Vagina (tissue), 2 donors: Measurements from ENCODE around the gene PPARD. TPM values are rescaled to one million over a fixed set of nuclear protein-coding genes. Genes with fewer than 3 reads are reported as not detected.

Experiments
- DNase-seq, 2 donors: peaks; one replicate each; pipeline ENCODE4 v3.0.0-alpha.2; 2017; ENCODE audit errors: extremely low spot score in 2 of 2
- H3K27ac ChIP-seq: fragments of 200-600 bp; sonication (generic); one replicate; pipeline ENCODE4 v1.5.1; 2019
- H3K27me3 ChIP-seq: fragments of 200-600 bp; sonication (generic); one replicate; pipeline ENCODE4 v1.5.1; 2019
- H3K36me3 ChIP-seq, 2 donors: fragments of 200-600 bp; sonication (generic); one replicate each; pipeline ENCODE4 v1.5.1; 2017 to 2019
- H3K4me1 ChIP-seq: fragments of 200-600 bp; sonication (generic); one replicate; pipeline ENCODE4 v1.5.1; 2019
- H3K4me3 ChIP-seq, 2 donors: fragments of 200-600 bp; sonication (generic); 1 replicate in 1 of 2; 2 replicates in 1 of 2; pipeline ENCODE4 v1.5.1; 2016 to 2019
- H3K9me3 ChIP-seq: fragments of 200-600 bp; sonication (generic); one replicate; pipeline ENCODE4 v1.5.1; 2019
- CTCF ChIP-seq, 3 experiments: fragments of 450-650 bp in 2 of 3; fragments of 200-600 bp in 1 of 3; sonication (generic) in 1 of 3; IDR thresholded peaks; one replicate each; pipeline ENCODE4 v1.5.1; 2017 to 2019; ENCODE audit warnings: antibody characterized with exemption in 3 of 3, mild to moderate bottlenecking in 2 of 3, moderate library complexity in 2 of 3
- POLR2A ChIP-seq, 2 donors: fragments of 450-650 bp; IDR thresholded peaks; one replicate each; pipeline ENCODE4 v1.6.1; 2017; ENCODE audit warnings: antibody characterized with exemption in 2 of 2, mild to moderate bottlenecking in 2 of 2, moderate library complexity in 2 of 2
- POLR2AphosphoS5 ChIP-seq, 2 donors: sonication (generic); formaldehyde crosslinking; IDR thresholded peaks; one replicate each; pipeline ENCODE4 v1.9.0; 2017; ENCODE audit warnings: antibody characterized with exemption in 2 of 2, mild to moderate bottlenecking in 2 of 2, low read depth in 1 of 2; ENCODE audit not compliant: insufficient read depth in 1 of 2
- intact Hi-C: fragments of 100-400 bp; cut with DNase I; formaldehyde crosslinking; loops from one replicate; pipeline ENCODE4 v1.15.1; 2023
- total RNA-seq: library from RNA; depleted of rRNA; stranded (reverse); fragments of >200 nt; gene quantifications from one replicate; pipeline ENCODE4 v1.2.3, GENCODE V29; 2016

Gene PPARD
- total RNA-seq, 1 donor from 2014 or later: 21.9 TPM

- intact Hi-C loops: no loop called here
- Histone ChIP-seq H3K36me3 (no peaks in the 10 kb centered on the region), H3K4me1 (peaks cover 13% of the 10 kb centered on the region), H3K27me3 (no peaks in the 10 kb centered on the region), H3K4me3 (no peak overlapping the region), H3K9me3 (no peaks in the 10 kb centered on the region), H3K27ac (no peak overlapping the region)
- no peak for DNase-seq
- TF ChIP-seq POLR2AphosphoS5 (IDR thresholded peaks at IDR 0.05; ENCODE audit: insufficient read depth in 1 of 2, low read depth in 1 of 2) (no peak), CTCF (IDR thresholded peaks at IDR 0.05) (no peak), POLR2A (IDR thresholded peaks at IDR 0.05) (no peak)
Measured at GRCh38 chr6:35378261-35378660, 35.9 kb downstream of the PPARD start.

- Histone ChIP-seq H3K27ac (no peak overlapping the region), H3K9me3 (no peaks in the 10 kb centered on the region), H3K4me3 (no peak overlapping the region), H3K4me1 (peaks cover 21% of the 10 kb centered on the region), H3K36me3 (no peaks in the 10 kb centered on the region), H3K27me3 (no peaks in the 10 kb centered on the region)
- intact Hi-C loops: no loop called here
- TF ChIP-seq POLR2A (IDR thresholded peaks at IDR 0.05): no peak
- TF ChIP-seq POLR2AphosphoS5 (IDR thresholded peaks at IDR 0.05; ENCODE audit: insufficient read depth in 1 of 2, low read depth in 1 of 2): no peak
- no peak for TF ChIP-seq CTCF (IDR thresholded peaks at IDR 0.05)
- no peak for DNase-seq
Measured at GRCh38 chr6:35381132-35381531, 38.8 kb downstream of the PPARD start.

- H3K27ac ChIP-seq: no peak overlapping the region
- peaks cover 21% of the 10 kb centered on the region for H3K4me1 ChIP-seq
- no peaks in the 10 kb centered on the region for H3K36me3 ChIP-seq
- no peak overlapping the region for H3K4me3 ChIP-seq
- H3K27me3 ChIP-seq: no peaks in the 10 kb centered on the region
- DNase-seq: no peak
- TF ChIP-seq POLR2AphosphoS5 (IDR thresholded peaks at IDR 0.05; ENCODE audit: insufficient read depth in 1 of 2, low read depth in 1 of 2): no peak
- TF ChIP-seq POLR2A (IDR thresholded peaks at IDR 0.05): no peak
- intact Hi-C loops: no loop called here
- no peaks in the 10 kb centered on the region for H3K9me3 ChIP-seq
Measured at GRCh38 chr6:35382015-35382414, 39.7 kb downstream of the PPARD start.

GRCh38 chr6:35385457-35386202, 43.3 kb downstream of the PPARD start:
- intact Hi-C loops: no loop called here
- H3K9me3 ChIP-seq: no peaks in the 10 kb centered on the region
- peaks cover 26% of the 10 kb centered on the region for H3K4me1 ChIP-seq
- H3K27me3 ChIP-seq: no peaks in the 10 kb centered on the region
- no peak overlapping the region for H3K4me3 ChIP-seq
- H3K27ac ChIP-seq: peak overlapping the region; percentile 56
- TF ChIP-seq POLR2AphosphoS5 (IDR thresholded peaks at IDR 0.05; ENCODE audit: insufficient read depth in 1 of 2, low read depth in 1 of 2) (no peak), POLR2A (IDR thresholded peaks at IDR 0.05) (no peak), CTCF (IDR thresholded peaks at IDR 0.05) (no peak)
- no peaks in the 10 kb centered on the region for H3K36me3 ChIP-seq
- DNase-seq: no peak

GRCh38 chr6:35386989-35387388, 44.6 kb downstream of the PPARD start:
- no peak overlapping the region for H3K27ac ChIP-seq
- TF ChIP-seq POLR2AphosphoS5 (IDR thresholded peaks at IDR 0.05; ENCODE audit: insufficient read depth in 1 of 2, low read depth in 1 of 2) (no peak), POLR2A (IDR thresholded peaks at IDR 0.05) (no peak), CTCF (IDR thresholded peaks at IDR 0.05) (no peak)
- no peaks in the 10 kb centered on the region for H3K36me3 ChIP-seq

More at GRCh38 chr6:35386989-35387388, 44.6 kb downstream of the PPARD start:
- Histone ChIP-seq H3K4me1 (peaks cover 20% of the 10 kb centered on the region), H3K9me3 (no peaks in the 10 kb centered on the region), H3K27me3 (no peaks in the 10 kb centered on the region), H3K4me3 (no peak overlapping the region)
- DNase-seq: no peak
- intact Hi-C loops: no loop called here
